Right kidney (tissue), 1 donor: ENCODE measurements around the gene COL10A1.

ENCODE experiments used
- DNase-seq: peaks from one replicate; pipeline ENCODE4 v3.0.0-alpha.2; 2016

Gene COL10A1

GRCh38 chr6:116083052-116083451 lies 42.9 kb downstream of the COL10A1 start:
- DNase-seq = no peak

DNA sequence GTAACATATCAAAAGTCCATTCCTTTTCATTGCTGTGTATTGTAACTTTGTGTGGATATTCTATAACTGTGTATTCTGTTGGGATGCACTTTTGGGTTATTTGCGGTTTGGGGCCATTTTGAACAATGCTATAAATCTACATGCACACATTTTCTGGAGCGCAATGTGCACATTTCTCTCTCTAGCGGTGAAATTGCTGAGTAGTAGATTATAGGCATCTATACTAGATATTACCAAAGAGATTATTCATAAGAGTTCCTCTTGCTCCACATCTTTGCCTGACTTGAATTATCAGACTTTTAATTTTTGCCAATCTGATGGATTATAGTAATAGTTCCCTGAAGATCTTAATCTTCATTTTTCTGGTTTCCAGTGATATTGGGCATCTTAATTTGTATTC lies 47.0 kb downstream of the COL10A1 start:
- DNase-seq = no peak

GRCh38 chr6:116078522-116078921 lies 47.4 kb downstream of the COL10A1 start:
- no peak for DNase-seq

- no peak for DNase-seq
Measured at GRCh38 chr6:116074732-116075390, 51.1 kb downstream of the COL10A1 start.

GRCh38 chr6:116073765-116074440 lies 52.0 kb downstream of the COL10A1 start:
- no peak for DNase-seq

- no peak for DNase-seq
Measured at GRCh38 chr6:116072368-116072767, 53.6 kb downstream of the COL10A1 start.

DNA sequence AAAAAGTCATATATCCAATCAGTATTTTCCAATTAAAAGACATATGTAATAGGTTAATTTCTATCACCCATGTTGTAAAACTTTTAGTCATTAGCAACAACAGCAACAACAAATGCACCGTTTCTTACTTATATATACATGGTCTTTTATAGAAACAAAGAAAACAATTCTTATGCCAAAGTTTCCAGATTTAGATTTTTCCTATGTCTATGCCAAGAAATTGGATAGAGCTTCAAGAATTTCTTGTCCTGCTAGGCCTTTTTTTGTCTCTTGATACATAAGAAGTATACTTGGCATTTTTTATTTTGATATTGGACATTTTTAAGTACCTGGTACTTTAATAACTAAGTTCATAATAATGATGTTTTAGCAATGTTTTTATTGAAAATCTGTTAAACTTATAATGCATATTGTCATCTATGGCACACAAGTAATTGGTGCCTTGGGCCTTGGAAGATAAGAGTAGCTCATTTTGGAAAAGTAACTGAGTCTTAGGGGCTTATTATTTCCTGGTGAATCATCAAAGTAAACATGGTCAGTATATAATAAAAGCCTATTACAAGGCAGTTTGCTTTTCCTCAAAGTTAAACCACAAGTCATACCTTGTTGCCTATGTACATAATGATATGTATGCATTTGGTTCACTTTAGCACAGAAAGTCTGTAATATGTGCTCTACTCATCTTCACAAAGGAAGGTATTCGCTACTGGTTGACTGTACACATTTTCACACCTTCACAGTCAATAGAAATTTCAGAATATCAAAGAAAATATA lies 55.1 kb downstream of the COL10A1 start:
- no peak for DNase-seq

DNA sequence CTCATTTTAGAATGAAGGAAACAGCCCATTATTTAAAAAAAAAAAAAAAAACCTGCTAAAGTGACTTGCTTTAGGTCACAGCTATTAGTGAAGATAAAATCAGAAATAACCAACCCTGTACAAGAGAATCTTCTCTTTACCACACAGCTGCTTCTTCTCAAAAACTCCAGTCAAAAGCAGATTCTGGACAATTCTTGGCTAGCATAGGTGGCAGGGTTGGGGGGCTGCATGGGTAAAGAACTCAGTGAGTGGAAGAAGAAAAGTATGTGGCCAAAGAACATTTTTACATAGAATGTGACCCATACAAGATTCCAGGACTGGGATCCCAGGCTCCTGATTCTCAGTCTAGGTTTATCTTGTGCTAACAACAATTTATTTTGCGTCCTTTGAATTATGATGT lies 55.8 kb downstream of the COL10A1 start:
- no peak for DNase-seq
